SK-N-SH treated with all-trans-retinoic acid at 6 μM for 48 hours (cell line): ENCODE results near the gene KRTAP9-3.

Experiments
- ARNTL ChIP-seq: fragments of 450-650 bp; formaldehyde crosslinking; IDR thresholded peaks from 2 replicates; pipeline ENCODE4 v1.5.0; 2020; ENCODE audit warnings: low read depth, mild to moderate bottlenecking, moderate library complexity, borderline replicate concordance
- BACH2 ChIP-seq: fragments of 250-450 bp; sonication (Bioruptor Pico); IDR thresholded peaks from 2 replicates; pipeline ENCODE4 v1.9.0; 2021; ENCODE audit warnings: mild to moderate bottlenecking, borderline replicate concordance
- CREB5 ChIP-seq: fragments of 250-450 bp; sonication (Bioruptor Pico); IDR thresholded peaks from 2 replicates; pipeline ENCODE4 v1.5.1; 2020; ENCODE audit warnings: low read depth, mild to moderate bottlenecking, moderate library complexity
- CSDC2 ChIP-seq: fragments of 250-450 bp; sonication (Bioruptor Pico); IDR thresholded peaks from 2 replicates; pipeline ENCODE4 v1.5.0; 2020; ENCODE audit warnings: mild to moderate bottlenecking, moderate library complexity
- GLIS3 ChIP-seq: fragments of 250-450 bp; sonication (Bioruptor Pico); IDR thresholded peaks from 2 replicates; pipeline ENCODE4 v1.5.0; 2020; ENCODE audit warnings: mild to moderate bottlenecking, moderate library complexity
- ISL1 ChIP-seq: fragments of 250-450 bp; sonication (Bioruptor Pico); IDR thresholded peaks from 2 replicates; pipeline ENCODE4 v2.1.2; 2022; ENCODE audit warnings: mild to moderate bottlenecking, moderate library complexity
- OSR1 ChIP-seq: fragments of 250-450 bp; sonication (Bioruptor Pico); IDR thresholded peaks from 2 replicates; pipeline ENCODE4 v1.8.0; 2022; ENCODE audit warnings: moderate library complexity, mild to moderate bottlenecking, inconsistent platforms
- PATZ1 ChIP-seq: fragments of 250-450 bp; sonication (Bioruptor Pico); IDR thresholded peaks from 2 replicates; pipeline ENCODE4 v1.8.0; 2020; ENCODE audit warnings: mild to moderate bottlenecking, moderate library complexity, borderline replicate concordance
- RARB ChIP-seq: fragments of 250-450 bp; sonication (Bioruptor Pico); IDR thresholded peaks from 2 replicates; pipeline ENCODE4 v1.8.0; 2021; ENCODE audit warnings: mild to moderate bottlenecking, moderate library complexity
- SNAI2 ChIP-seq: fragments of 250-450 bp; sonication (Bioruptor Pico); IDR thresholded peaks from 2 replicates; pipeline ENCODE4 v1.5.0; 2020; ENCODE audit warnings: mild to moderate bottlenecking, moderate library complexity
- TCF4 ChIP-seq: fragments of 250-450 bp; sonication (Bioruptor Pico); IDR thresholded peaks from 2 replicates; pipeline ENCODE4 v1.8.0; 2021; ENCODE audit warnings: mild to moderate bottlenecking, moderate library complexity, borderline replicate concordance
- ZC3H10 ChIP-seq: fragments of 250-450 bp; sonication (Bioruptor Pico); IDR thresholded peaks from 2 replicates; pipeline ENCODE4 v1.5.1; 2021; ENCODE audit warnings: mild to moderate bottlenecking, moderate library complexity
- ZFP3 ChIP-seq: fragments of 250-450 bp; sonication (Bioruptor Pico); IDR thresholded peaks from 2 replicates; pipeline ENCODE4 v1.5.0; 2020; ENCODE audit warnings: mild to moderate bottlenecking, moderate library complexity
- ZNF565 ChIP-seq: fragments of 450-650 bp; formaldehyde crosslinking; conservative IDR thresholded peaks from 2 replicates; pipeline ENCODE4 v1.5.0; 2020; ENCODE audit warnings: low read depth, mild to moderate bottlenecking, moderate library complexity

- TF ChIP-seq CREB5: no peak
- no peak for TF ChIP-seq RARB (CRISPR knock-in tag)
- TF ChIP-seq CSDC2 (CRISPR knock-in tag): no peak
- no peak for TF ChIP-seq PATZ1
- no peak for TF ChIP-seq ZC3H10 (CRISPR knock-in tag)
- no peak for TF ChIP-seq TCF4
- TF ChIP-seq GLIS3: no peak
- no peak for TF ChIP-seq ARNTL (CRISPR knock-in tag)
- TF ChIP-seq SNAI2: no peak
- no peak for TF ChIP-seq OSR1 (CRISPR knock-in tag)
- TF ChIP-seq ZNF565 (CRISPR knock-in tag): no peak
- TF ChIP-seq BACH2: no peak
- no peak for TF ChIP-seq ISL1 (CRISPR knock-in tag)
- TF ChIP-seq ZFP3 (CRISPR knock-in tag): no peak
Measured at GRCh38 chr17:41215681-41216080, 16.6 kb upstream of the KRTAP9-3 start.
